ENCODE data around the gene ERGIC1. TPM values are rescaled to one million over a fixed set of nuclear protein-coding genes. Genes with fewer than 3 reads are reported as not detected.

ERGIC1 gene
- total and polyA plus RNA-seq, 2 of the 8 experiments (the other 6 are each of a cell fraction or from before 2014, with no cell fraction given): 95.3 to 106 TPM

- TF ChIP-seq CHD7 (IDR thresholded peaks at IDR 0.05; ENCODE audit: insufficient replicate concordance, low read length) (no peak), TBP (IDR thresholded peaks at IDR 0.05; ENCODE audit: low read depth, low read length) (no peak), ATF3 (IDR thresholded peaks at IDR 0.05; ENCODE audit: insufficient read depth, low read depth, low read length) (no peak), RBBP5 (IDR thresholded peaks at IDR 0.05; ENCODE audit: borderline replicate concordance, low read depth, low read length) (no peak), PHF8 (conservative IDR thresholded peaks at IDR 0.05; ENCODE audit: low read depth, low read length) (no peak), RNF2 (IDR thresholded peaks at IDR 0.05; ENCODE audit: borderline replicate concordance, low read depth, low read length, missing control alignments, poor library complexity, severe bottlenecking) (no peak), EP300 (IDR thresholded peaks at IDR 0.05; ENCODE audit: borderline replicate concordance in 1 of 2, low read depth in 2 of 2, low read length in 2 of 2) (no peak), CBX8 (IDR thresholded peaks at IDR 0.05; ENCODE audit: borderline replicate concordance, low read depth, low read length) (no peak), CHD2 (IDR thresholded peaks at IDR 0.05; ENCODE audit: low read length) (no peak)
Observed at GRCh38 chr5:172868924-172869591, 35.0 kb downstream of the ERGIC1 start (continued).
